22Rv1 (cell line): ENCODE measurements around the gene NINL.

Source experiments
- H3K27ac ChIP-seq: fragments of 450-650 bp; 2 replicates; pipeline ENCODE4 v1.5.1; 2017
- ZFX ChIP-seq: fragments of 450-650 bp; IDR thresholded peaks from 2 replicates; pipeline ENCODE4 v1.6.1; 2017; ENCODE audit warnings: antibody characterized with exemption, borderline replicate concordance
- TF ChIP-seq, protein P1 (sequence below): fragments of 450-650 bp; IDR thresholded peaks from 2 replicates; pipeline ENCODE4 v1.5.1; 2017; ENCODE audit warnings: mild to moderate bottlenecking

NINL gene

GRCh38 chr20:25573288-25574251 is 11.8 kb downstream of the NINL start:
- TF ChIP-seq, protein P1, sequence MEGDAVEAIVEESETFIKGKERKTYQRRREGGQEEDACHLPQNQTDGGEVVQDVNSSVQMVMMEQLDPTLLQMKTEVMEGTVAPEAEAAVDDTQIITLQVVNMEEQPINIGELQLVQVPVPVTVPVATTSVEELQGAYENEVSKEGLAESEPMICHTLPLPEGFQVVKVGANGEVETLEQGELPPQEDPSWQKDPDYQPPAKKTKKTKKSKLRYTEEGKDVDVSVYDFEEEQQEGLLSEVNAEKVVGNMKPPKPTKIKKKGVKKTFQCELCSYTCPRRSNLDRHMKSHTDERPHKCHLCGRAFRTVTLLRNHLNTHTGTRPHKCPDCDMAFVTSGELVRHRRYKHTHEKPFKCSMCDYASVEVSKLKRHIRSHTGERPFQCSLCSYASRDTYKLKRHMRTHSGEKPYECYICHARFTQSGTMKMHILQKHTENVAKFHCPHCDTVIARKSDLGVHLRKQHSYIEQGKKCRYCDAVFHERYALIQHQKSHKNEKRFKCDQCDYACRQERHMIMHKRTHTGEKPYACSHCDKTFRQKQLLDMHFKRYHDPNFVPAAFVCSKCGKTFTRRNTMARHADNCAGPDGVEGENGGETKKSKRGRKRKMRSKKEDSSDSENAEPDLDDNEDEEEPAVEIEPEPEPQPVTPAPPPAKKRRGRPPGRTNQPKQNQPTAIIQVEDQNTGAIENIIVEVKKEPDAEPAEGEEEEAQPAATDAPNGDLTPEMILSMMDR, result no peak
- no peak for TF ChIP-seq ZFX
- no peak overlapping the region for H3K27ac ChIP-seq

- no peak overlapping the region for H3K27ac ChIP-seq
- TF ChIP-seq, protein P1, result no peak
- no peak for TF ChIP-seq ZFX
These were observed 13.5 kb downstream of the NINL start for GRCh38 chr20:25571817-25572216.

DNA sequence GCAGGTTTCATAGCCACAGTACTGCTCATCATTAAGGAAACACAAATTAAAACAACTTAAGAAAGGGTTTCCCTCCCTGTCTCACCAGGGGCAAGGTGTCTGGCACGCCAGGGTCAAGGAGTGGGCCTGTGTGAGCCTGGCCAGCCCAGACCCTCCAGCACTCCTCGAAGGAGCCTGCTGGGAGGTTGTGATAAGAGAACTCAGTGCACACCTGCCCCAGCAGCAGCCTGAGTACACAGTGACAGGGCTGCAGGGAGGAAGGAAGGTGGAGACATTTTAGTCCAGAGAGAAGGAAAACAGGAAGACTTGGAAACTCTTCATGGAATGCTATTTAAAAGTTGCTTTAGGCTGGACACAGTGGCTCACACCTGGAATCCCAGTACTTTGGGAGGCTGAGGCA is 14.1 kb downstream of the NINL start:
- H3K27ac ChIP-seq, result no peak overlapping the region
- TF ChIP-seq, protein P1, result no peak
- TF ChIP-seq ZFX, result no peak

- TF ChIP-seq ZFX, result no peak
- TF ChIP-seq, protein P1, result no peak
- H3K27ac ChIP-seq, result no peak overlapping the region
These were observed 15.2 kb downstream of the NINL start for GRCh38 chr20:25570148-25570530.

- no peak overlapping the region for H3K27ac ChIP-seq
- TF ChIP-seq ZFX, result no peak
- TF ChIP-seq, protein P1, result no peak
These were observed 18.0 kb downstream of the NINL start for GRCh38 chr20:25567286-25567685.

DNA sequence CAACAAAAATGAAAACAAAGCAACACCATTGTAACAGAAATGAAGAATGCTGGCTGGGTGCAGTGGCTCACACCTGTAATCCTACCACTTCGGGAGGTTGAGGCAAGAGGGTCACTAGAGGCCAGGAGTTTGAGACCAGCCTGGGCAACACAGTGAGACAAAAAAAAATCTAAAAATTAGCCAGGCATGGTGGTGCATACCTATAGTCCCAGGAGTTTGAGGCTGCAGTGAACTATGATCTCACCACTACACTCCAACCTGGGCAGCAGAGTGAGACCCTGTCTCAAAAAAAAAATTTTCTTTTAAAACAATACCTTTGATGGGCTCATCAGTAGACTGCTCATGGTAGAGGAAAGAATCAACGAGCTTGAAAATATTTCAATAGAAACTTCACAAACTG is 18.5 kb downstream of the NINL start:
- TF ChIP-seq ZFX, result no peak
- TF ChIP-seq, protein P1, result no peak
- no peak overlapping the region for H3K27ac ChIP-seq

GRCh38 chr20:25565578-25566157 is 19.7 kb downstream of the NINL start:
- TF ChIP-seq, protein P1, result no peak
- no peak for TF ChIP-seq ZFX
- no peak overlapping the region for H3K27ac ChIP-seq
